Effector memory CD8-positive, alpha-beta T cell (primary cell): ENCODE data around the gene GDAP1L1.
"Not testable (repeated sequence)": the region's sequence is repeated elsewhere in the genome, so short reads cannot be mapped to it uniquely, and the experiment has no call there.

Experiments
- ATAC-seq: fragments of 150-1000 bp; cut with Tn5 transposase; replicated peaks from 2 replicates; pipeline ENCODE4 v1.10.0; 2021; ENCODE audit warnings: mild to moderate bottlenecking, moderate library complexity
- DNase-seq, 3 experiments: peaks; one replicate each; pipeline ENCODE4 v3.0.0; 2021
- H3K27ac Mint-ChIP-seq, 2 donors: one replicate each; pipeline ENCODE4 v1.8.0; 2022; ENCODE audit warnings: mild to moderate bottlenecking in 2 of 2, mixed read lengths in 2 of 2, moderate library complexity in 2 of 2
- H3K27me3 Mint-ChIP-seq, 2 donors: one replicate each; pipeline ENCODE4 v1.8.0; 2022; ENCODE audit warnings: mixed read lengths in 2 of 2
- H3K36me3 Mint-ChIP-seq: one replicate; pipeline ENCODE4 v1.8.0; 2022; ENCODE audit warnings: mild to moderate bottlenecking, moderate library complexity, mixed read lengths; ENCODE audit not compliant: insufficient read depth
- H3K4me1 Mint-ChIP-seq, 2 donors: one replicate each; pipeline ENCODE4 v1.8.0; 2022; ENCODE audit warnings: low read depth in 2 of 2, mixed read lengths in 2 of 2
- H3K4me3 Mint-ChIP-seq, 2 donors: one replicate each; pipeline ENCODE4 v1.8.0; 2022; ENCODE audit warnings: mild to moderate bottlenecking in 2 of 2, mixed read lengths in 2 of 2, moderate library complexity in 2 of 2
- H3K9me3 Mint-ChIP-seq, 2 donors: one replicate each; pipeline ENCODE4 v1.8.0; 2022; ENCODE audit warnings: mixed read lengths in 2 of 2

Gene GDAP1L1

DNA sequence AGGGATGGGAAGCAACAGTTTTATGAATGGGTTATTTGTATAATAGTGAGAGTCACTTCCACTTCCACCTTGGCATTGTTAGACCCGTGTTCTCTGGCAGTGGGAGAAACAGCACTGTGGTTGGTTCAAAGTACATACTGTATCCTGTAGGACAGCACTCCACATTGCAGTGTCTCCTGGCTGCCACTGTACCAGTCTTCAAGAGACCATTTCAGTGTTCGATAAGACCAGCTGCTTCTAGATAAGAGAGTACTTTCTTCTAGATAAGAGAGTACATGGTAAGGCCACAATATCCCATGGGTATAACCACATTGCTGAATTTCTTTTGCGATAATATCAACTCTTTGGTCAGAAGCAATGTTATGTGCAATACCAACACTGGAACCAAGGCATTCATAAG is 35.1 kb downstream of the GDAP1L1 start:
- no peaks in the 10 kb centered on the region for H3K27me3 Mint-ChIP-seq
- no peak overlapping the region for H3K4me3 Mint-ChIP-seq
- peaks cover 3 to 4% of the 10 kb centered on the region in 2 donors for H3K4me1 Mint-ChIP-seq
- no peaks in the 10 kb centered on the region for H3K36me3 Mint-ChIP-seq
- H3K27ac Mint-ChIP-seq = no peak overlapping the region
- no peak for ATAC-seq
- no peak for DNase-seq
- no peaks in the 10 kb centered on the region for H3K9me3 Mint-ChIP-seq

DNA sequence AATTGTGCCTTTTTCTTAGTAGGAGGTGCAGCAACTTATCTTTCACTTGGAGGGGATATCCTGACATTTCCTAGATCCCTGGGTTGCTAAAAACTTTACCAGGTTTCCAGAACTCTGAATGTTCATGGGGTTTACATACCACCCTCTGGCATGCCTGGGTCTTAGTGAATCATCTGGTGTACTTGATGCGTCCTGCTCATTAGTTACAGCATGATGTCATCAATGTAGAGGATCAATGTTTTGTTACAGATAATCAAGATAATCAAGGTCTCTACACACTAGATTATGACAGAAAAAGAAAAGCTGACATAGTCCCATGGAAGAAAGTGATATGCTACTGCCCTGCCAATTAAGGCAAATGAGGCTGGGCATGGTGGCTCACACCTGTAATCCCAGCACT is 36.9 kb downstream of the GDAP1L1 start:
- ATAC-seq (no peak), DNase-seq (no peak)
- Mint-ChIP-seq H3K36me3 (no peaks in the 10 kb centered on the region), H3K27me3 (no peaks in the 10 kb centered on the region), H3K4me3 (no peak overlapping the region), H3K27ac (no peak overlapping the region), H3K4me1 (peaks cover 3% of the 10 kb centered on the region in 2 donors), H3K9me3 (no peaks in the 10 kb centered on the region)

DNA sequence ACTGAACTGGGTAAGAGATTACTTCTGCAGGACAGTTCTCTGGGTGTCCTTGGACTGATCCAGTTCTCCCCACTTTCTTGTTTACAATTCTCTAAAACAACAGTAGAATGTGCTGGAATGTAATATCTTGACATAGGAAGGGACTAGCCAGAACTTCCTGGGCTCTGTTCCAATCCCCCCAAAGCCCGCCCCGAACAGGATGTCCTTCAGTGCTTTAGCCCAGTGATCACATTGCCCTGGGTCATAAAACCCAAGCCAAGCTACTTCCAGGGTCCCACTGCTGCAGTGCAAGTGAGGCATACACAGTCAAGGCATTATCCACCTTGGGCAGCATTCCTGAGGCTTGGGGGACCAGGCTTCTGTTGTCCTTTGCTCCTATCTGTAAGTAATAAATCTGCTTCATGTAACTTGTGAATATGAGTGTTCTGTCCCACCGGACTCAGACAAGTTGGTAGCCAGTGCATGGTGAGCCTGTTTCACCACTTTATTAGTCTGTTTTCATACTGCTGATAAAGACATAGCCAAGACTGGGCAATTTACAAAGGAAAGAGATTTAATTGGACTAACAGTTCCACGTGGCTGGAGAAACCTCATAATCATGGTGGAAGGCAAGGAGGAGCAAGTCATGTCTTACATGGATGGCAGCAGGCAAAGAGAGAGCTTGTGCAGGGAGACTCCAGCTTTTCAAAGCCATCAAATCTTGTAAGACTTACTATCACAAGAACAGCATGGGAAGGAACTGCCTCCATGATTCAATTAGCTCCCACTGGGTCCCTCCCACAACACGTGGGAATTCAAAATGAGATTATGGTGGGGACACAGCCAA is 40.4 kb downstream of the GDAP1L1 start:
- Mint-ChIP-seq H3K9me3 (no peaks in the 10 kb centered on the region), H3K4me1 (peaks cover 0 to 3% of the 10 kb centered on the region in 2 donors), H3K27ac (no peak overlapping the region), H3K27me3 (no peaks in the 10 kb centered on the region), H3K4me3 (no peak overlapping the region), H3K36me3 (no peaks in the 10 kb centered on the region)
- DNase-seq = no peak
- ATAC-seq = no peak

DNA sequence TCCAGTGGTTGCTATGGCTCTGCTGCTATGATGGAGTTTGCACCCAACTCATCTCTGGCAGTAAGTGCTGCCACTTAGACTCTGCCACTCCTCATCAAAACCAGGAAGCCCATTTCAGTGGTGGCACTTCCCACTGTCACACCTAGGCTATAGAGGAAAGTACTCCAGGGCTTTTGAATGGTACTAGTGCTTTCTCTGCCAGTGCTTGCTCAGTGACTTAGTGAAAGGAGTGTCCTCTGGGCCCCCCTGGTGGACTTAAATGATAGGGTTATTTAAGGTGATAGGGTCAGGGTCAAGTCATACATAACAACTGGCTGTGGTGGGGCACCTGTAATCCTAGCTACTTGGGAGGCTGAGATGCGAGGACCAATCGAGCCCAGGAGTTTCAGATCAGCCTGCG is 41.1 kb downstream of the GDAP1L1 start:
- H3K36me3 Mint-ChIP-seq = no peaks in the 10 kb centered on the region
- no peaks in the 10 kb centered on the region for H3K9me3 Mint-ChIP-seq
- peak in 1 of 3 experiments; percentile 12 for DNase-seq
- peak; percentile 44 for ATAC-seq
- H3K4me3 Mint-ChIP-seq = no peak overlapping the region
- H3K27me3 Mint-ChIP-seq = no peaks in the 10 kb centered on the region
- no peaks in the 10 kb centered on the region for H3K4me1 Mint-ChIP-seq
- no peak overlapping the region for H3K27ac Mint-ChIP-seq

DNA sequence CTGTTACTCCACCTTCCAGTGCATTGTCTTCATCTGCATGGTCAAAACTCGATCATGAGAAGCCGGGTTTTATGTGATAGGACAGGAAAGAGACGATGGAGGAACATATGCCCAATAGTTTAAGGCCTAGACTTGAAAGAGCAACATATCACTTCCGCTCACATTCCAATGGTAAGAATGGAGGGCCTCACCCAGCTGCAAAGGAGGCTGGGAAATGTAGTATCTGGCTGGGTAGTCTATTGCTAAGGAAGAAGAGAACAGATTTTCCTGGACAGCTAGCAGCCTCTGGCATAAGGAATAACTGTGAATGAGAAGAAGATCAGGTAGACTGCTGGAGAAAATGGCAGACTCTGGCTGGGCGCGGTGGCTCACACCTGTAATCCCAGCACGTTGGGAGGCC is 44.6 kb downstream of the GDAP1L1 start:
- ATAC-seq (no peak), DNase-seq (no peak)
- peaks cover 0 to 2% of the 10 kb centered on the region in 2 donors for H3K4me1 Mint-ChIP-seq
- no peaks in the 10 kb centered on the region for H3K27me3 Mint-ChIP-seq
- no peaks in the 10 kb centered on the region for H3K9me3 Mint-ChIP-seq
- H3K4me3 Mint-ChIP-seq = no peak overlapping the region
- no peaks in the 10 kb centered on the region for H3K36me3 Mint-ChIP-seq
- no peak overlapping the region for H3K27ac Mint-ChIP-seq

DNA sequence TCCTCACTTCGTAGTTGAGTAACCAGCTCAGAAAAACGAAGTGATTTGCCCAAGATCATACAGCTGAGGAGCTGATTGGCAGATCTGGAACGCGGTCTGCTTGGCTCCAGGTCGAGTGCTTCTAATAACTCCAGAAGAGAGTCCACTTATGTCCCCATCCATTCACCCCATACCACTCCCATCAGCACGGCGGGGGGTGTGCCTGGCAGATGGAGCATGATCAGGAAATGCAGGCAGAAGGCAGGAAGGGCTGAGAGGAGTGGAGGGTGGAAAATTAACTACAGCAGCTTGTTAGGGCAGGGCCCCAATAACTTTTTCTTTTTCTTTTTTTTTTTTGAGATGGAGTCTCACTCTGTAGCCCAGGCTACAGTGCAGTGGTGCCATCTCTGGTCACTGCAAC is 48.9 kb downstream of the GDAP1L1 start:
- Mint-ChIP-seq H3K27ac (peak overlapping the region in 1 of 2 donors; percentile 41), H3K4me1 (peaks cover 6 to 7% of the 10 kb centered on the region in 2 donors), H3K4me3 (no peak overlapping the region), H3K36me3 (no peaks in the 10 kb centered on the region), H3K27me3 (no peaks in the 10 kb centered on the region), H3K9me3 (no peaks in the 10 kb centered on the region)
- ATAC-seq (no peak), DNase-seq (no peak)

DNA sequence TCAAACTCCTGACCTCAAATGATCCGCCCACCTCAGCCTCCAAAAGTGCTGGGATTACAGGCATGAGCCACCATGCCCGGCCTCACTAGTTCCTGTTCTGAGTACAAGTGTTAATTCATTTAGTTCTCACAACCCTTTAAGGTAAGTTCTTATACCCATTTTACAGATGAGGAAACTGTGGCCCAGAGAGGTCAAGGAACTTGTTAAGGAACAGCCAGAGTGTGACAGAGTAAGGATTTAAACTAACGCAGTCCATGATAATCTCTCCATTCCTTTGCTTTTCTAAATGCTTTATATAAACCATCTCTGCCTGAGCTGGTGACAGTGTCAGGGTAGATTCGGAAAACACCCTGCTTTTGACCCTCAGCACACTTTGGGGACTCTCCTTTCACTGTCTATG is 50.6 kb downstream of the GDAP1L1 start:
- no peak overlapping the region for H3K4me3 Mint-ChIP-seq
- peaks cover 9 to 10% of the 10 kb centered on the region in 2 donors for H3K4me1 Mint-ChIP-seq
- H3K27me3 Mint-ChIP-seq = no peaks in the 10 kb centered on the region
- ATAC-seq (no peak), DNase-seq (no peak)
- H3K36me3 Mint-ChIP-seq = no peaks in the 10 kb centered on the region
- H3K9me3 Mint-ChIP-seq = no peaks in the 10 kb centered on the region
- H3K27ac Mint-ChIP-seq = no peak overlapping the region

DNA sequence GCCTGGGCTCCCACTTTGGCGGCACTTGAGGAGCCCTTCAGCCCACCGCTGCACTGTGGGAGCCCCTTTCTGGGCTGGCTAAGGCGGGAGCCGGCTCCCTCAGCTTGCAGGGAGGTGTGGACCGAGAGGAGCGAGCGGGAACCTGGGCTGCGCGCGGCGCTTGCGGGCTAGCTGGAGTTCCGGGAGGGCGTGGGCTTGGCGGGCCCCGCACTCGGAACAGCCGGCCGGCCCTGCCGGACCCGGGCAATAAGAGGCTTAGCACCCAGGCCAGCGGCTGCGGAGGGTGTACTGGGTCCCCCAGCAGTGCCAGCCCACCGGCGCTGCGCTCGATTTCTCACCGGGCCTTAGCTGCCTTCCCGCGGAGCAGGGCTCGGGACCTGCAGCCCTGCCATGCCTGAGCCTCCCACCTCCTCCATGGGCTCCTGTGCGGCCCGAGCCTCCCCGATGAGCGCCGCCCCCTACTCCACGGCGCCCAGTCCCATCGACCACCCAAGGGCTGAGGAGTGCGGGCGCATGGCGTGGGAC is 52.0 kb downstream of the GDAP1L1 start:
- H3K4me1 Mint-ChIP-seq = peaks cover 10% of the 10 kb centered on the region in 2 donors
- H3K27me3 Mint-ChIP-seq, H3K9me3 Mint-ChIP-seq, H3K27ac Mint-ChIP-seq, H3K4me3 Mint-ChIP-seq, ATAC-seq, H3K36me3 Mint-ChIP-seq, DNase-seq: not testable (repeated sequence)

DNA sequence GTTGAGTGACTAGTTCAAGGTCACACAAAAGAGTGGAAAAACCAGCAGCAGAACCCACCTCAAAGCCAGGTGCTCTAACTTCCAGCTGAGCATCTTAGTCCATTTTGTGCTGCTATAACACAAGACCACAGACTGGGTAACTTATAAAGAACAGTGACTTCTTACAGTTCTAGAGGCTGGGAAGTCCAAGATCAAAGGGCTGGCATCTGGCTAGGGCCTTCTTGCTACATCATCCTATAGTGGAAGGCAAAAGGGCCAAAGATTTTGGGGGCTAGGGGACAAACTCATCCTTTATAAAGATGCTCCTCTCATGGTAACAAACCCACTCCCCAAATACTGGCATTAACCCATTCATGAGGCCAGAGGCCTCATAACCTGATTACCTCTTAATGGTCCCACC is 54.2 kb downstream of the GDAP1L1 start:
- DNase-seq (no peak), ATAC-seq (no peak)
- Mint-ChIP-seq H3K27me3 (no peaks in the 10 kb centered on the region), H3K4me3 (no peak overlapping the region), H3K36me3 (no peaks in the 10 kb centered on the region), H3K9me3 (no peaks in the 10 kb centered on the region), H3K27ac (no peak overlapping the region), H3K4me1 (peaks cover 8 to 10% of the 10 kb centered on the region in 2 donors)

DNA sequence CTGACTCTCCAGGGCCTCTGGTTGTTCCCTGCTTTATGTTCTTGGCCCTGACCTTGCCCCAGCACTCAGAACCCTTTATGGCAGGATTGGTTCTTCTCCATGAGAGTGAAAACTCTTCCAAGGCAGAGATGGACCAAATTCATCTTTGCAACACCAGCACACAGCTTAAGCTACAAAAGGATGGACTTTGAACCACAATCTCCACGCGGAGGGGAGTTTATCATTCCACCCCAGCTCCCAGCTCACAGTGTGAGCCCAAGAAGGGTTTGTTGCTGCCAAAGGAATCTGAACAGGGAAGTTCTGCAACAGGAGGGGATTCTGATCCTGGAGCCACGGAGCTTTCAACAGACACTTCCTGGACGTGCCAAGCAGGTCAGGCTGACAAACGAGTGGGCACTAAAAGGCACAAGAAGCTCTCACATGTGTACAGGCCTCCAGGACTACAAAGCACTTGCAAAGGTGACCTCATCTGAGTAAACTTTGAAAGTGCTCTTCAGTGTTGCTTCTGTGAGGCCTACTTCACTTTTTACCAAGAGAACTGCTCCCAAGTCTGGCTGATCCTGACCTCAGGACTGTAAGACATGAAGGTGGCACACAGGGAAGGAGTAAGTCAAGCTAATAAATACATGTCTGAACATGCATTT is 55.0 kb downstream of the GDAP1L1 start:
- DNase-seq (no peak), ATAC-seq (no peak)
- Mint-ChIP-seq H3K4me1 (peaks cover 10% of the 10 kb centered on the region in 2 donors), H3K36me3 (no peaks in the 10 kb centered on the region), H3K27me3 (no peaks in the 10 kb centered on the region), H3K4me3 (no peak overlapping the region), H3K9me3 (no peaks in the 10 kb centered on the region), H3K27ac (no peak overlapping the region)

DNA sequence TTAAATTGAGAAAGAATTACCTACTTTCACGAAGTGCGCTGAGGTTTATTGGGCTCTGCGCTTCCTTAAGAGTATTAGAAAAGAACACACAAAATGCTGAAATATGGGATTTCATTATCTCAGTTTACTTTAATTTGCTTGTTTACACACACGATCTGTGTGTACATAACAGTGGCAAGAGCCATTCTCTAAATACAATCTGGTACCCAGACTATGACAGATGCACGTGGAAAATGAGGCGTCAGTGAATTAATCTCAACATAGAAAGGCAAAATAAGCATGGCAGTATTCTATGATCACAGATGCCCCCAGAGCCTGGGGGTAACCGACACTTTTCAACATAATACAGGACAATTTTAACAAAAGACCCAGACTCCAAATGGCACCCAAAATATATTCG is 55.6 kb downstream of the GDAP1L1 start:
- Mint-ChIP-seq H3K27me3 (no peaks in the 10 kb centered on the region), H3K27ac (no peak overlapping the region), H3K4me3 (no peak overlapping the region), H3K9me3 (no peaks in the 10 kb centered on the region), H3K4me1 (peaks cover 10% of the 10 kb centered on the region in 2 donors), H3K36me3 (no peaks in the 10 kb centered on the region)
- no peak for DNase-seq
- no peak for ATAC-seq

DNA sequence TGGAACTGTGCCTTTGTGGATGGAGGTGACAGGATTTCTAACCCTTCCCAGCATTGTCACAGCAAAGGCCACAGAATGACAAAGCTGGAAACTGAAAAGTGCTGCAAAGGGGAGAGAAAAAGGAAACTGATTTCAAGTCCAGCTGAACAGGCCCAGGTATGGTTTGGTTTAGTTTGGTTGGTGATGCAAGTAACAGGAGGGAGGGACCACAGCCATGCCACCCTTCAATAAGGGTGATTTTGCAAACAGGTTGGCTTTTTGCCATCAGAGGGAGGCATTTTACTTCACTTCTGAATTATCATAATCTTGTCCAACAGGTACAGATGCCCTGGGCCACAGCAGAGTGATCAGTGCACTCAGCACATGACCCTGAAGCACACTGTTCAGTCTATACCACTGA is 57.3 kb downstream of the GDAP1L1 start:
- Mint-ChIP-seq H3K9me3 (no peaks in the 10 kb centered on the region), H3K27ac (peak overlapping the region; percentile 19 to 22), H3K4me3 (no peak overlapping the region), H3K4me1 (peaks cover 5 to 11% of the 10 kb centered on the region in 2 donors), H3K27me3 (no peaks in the 10 kb centered on the region), H3K36me3 (no peaks in the 10 kb centered on the region)
- DNase-seq (no peak), ATAC-seq (no peak)

DNA sequence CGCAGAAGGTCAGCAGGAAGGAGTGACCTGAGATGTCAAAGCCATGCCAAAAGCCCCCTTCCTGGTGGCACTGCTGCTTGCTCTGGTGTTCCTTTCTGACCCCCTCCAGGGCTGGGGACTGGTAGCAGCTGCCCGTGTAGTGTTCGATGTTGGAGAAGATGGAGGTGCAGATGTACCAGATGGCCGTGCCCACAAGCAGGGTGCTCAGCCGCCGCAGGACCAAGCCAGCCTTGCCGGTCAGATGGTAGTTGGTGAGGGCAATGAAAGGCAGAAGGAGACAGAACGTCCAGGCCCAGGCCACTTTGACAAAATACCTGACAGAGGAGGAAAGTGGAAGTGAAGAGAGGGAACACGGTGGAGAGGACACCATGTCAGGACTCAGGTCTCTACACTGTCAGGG is 59.8 kb downstream of the GDAP1L1 start:
- DNase-seq = no peak
- peaks cover 23 to 24% of the 10 kb centered on the region in 2 donors for H3K4me1 Mint-ChIP-seq
- no peak for ATAC-seq
- H3K36me3 Mint-ChIP-seq = peaks cover 14% of the 10 kb centered on the region
- H3K27ac Mint-ChIP-seq = no peak overlapping the region
- no peaks in the 10 kb centered on the region for H3K27me3 Mint-ChIP-seq
- H3K9me3 Mint-ChIP-seq = no peaks in the 10 kb centered on the region
- H3K4me3 Mint-ChIP-seq = no peak overlapping the region
